NCI-H345 treated with DMSO at 0.1 percent for 48 hours (cell line): ENCODE data around the gene IGFLR1.
"Not testable (repeated sequence)": the region's sequence is repeated elsewhere in the genome, so short reads cannot be mapped to it uniquely, and the experiment has no call there.

ENCODE experiments used
- DNase-seq: peaks from one replicate; lab custom pipeline; 2025; ENCODE audit not compliant: unreplicated experiment; lab: John Stamatoyannopoulos, UW

IGFLR1 gene

GRCh38 chr19:35725216-35725861 lies 16.9 kb downstream of the IGFLR1 start:
- no peak for DNase-seq

GRCh38 chr19:35724560-35724959 lies 17.7 kb downstream of the IGFLR1 start:
- DNase-seq = no peak

- DNase-seq = not testable (repeated sequence)
These were observed 18.1 kb downstream of the IGFLR1 start for GRCh38 chr19:35724132-35724531.

GRCh38 chr19:35723671-35724070 lies 18.6 kb downstream of the IGFLR1 start:
- no peak for DNase-seq

- DNase-seq = no peak
These were observed 19.4 kb downstream of the IGFLR1 start for GRCh38 chr19:35722897-35723296.

GRCh38 chr19:35722461-35722860 lies 19.8 kb downstream of the IGFLR1 start:
- DNase-seq = no peak

GRCh38 chr19:35721374-35721773 lies 20.9 kb downstream of the IGFLR1 start:
- DNase-seq = no peak

GRCh38 chr19:35720648-35721047 lies 21.6 kb downstream of the IGFLR1 start:
- DNase-seq = no peak

- no peak for DNase-seq
These were observed 22.1 kb downstream of the IGFLR1 start for GRCh38 chr19:35720163-35720524.

GRCh38 chr19:35719402-35720162 lies 22.7 kb downstream of the IGFLR1 start:
- no peak for DNase-seq

GRCh38 chr19:35718345-35719041 lies 23.8 kb downstream of the IGFLR1 start:
- no peak for DNase-seq

GRCh38 chr19:35717665-35718344 lies 24.4 kb downstream of the IGFLR1 start, which contains the start of gene KMT2B:
Gene KMT2B (plus strand): TSS chr19:35718003. CDS start chr19:35718019, 16 bp downstream.
- DNase-seq = peak; percentile 100

GRCh38 chr19:35716801-35717664 lies 25.2 kb downstream of the IGFLR1 start:
- peak; percentile 89 for DNase-seq

- DNase-seq = no peak
These were observed 26.1 kb downstream of the IGFLR1 start for GRCh38 chr19:35715981-35716800.

- DNase-seq = no peak
These were observed 26.9 kb downstream of the IGFLR1 start for GRCh38 chr19:35715355-35715809.

GRCh38 chr19:35714601-35715354 lies 27.5 kb downstream of the IGFLR1 start:
- no peak for DNase-seq

GRCh38 chr19:35713904-35714495 lies 28.3 kb downstream of the IGFLR1 start:
- no peak for DNase-seq

- DNase-seq = no peak
These were observed 28.8 kb downstream of the IGFLR1 start for GRCh38 chr19:35713506-35713850.
